NCI-H1694 (cell line): ENCODE results near the gene RCOR3.
"Not testable (repeated sequence)": the region's sequence is repeated elsewhere in the genome, so short reads cannot be mapped to it uniquely, and the experiment has no call there.

Source experiments
- DNase-seq: peaks from one replicate; lab custom pipeline; 2025; lab: John Stamatoyannopoulos, UW

RCOR3 gene

GRCh38 chr1:211260141-211261107, 1.3 kb downstream of the RCOR3 start:
- DNase-seq: peak; percentile 57

GRCh38 chr1:211261229-211261628, 2.1 kb downstream of the RCOR3 start:
- DNase-seq: no peak

- DNase-seq: not testable (repeated sequence)
Measured at GRCh38 chr1:211263022-211263421, 3.9 kb downstream of the RCOR3 start.

GRCh38 chr1:211267204-211267857, 8.2 kb downstream of the RCOR3 start:
- no peak for DNase-seq

GRCh38 chr1:211279340-211279739, 20.2 kb downstream of the RCOR3 start:
- no peak for DNase-seq

GRCh38 chr1:211280910-211281309, 21.7 kb downstream of the RCOR3 start:
- DNase-seq: no peak

GRCh38 chr1:211281320-211282022, 22.3 kb downstream of the RCOR3 start:
- DNase-seq: no peak

GRCh38 chr1:211282023-211282373, 22.8 kb downstream of the RCOR3 start:
- DNase-seq: no peak

- no peak for DNase-seq
Measured at GRCh38 chr1:211285196-211285595, 26.0 kb downstream of the RCOR3 start.

- DNase-seq: no peak
Measured at GRCh38 chr1:211287218-211287617, 28.1 kb downstream of the RCOR3 start.

GRCh38 chr1:211292411-211292810, 33.2 kb downstream of the RCOR3 start:
- DNase-seq: no peak

- DNase-seq: no peak
Measured at GRCh38 chr1:211296396-211296795, 37.2 kb downstream of the RCOR3 start.

- no peak for DNase-seq
Measured at GRCh38 chr1:211305044-211305443, 45.9 kb downstream of the RCOR3 start.

- no peak for DNase-seq
Measured at GRCh38 chr1:211309617-211310016, 50.5 kb downstream of the RCOR3 start.

GRCh38 chr1:211313392-211313791, 54.2 kb downstream of the RCOR3 start:
- no peak for DNase-seq

- DNase-seq: no peak
Measured at GRCh38 chr1:211318576-211319280, 59.6 kb downstream of the RCOR3 start.

- DNase-seq: no peak
Measured at GRCh38 chr1:211319892-211320291, 60.7 kb downstream of the RCOR3 start.

- no peak for DNase-seq
Measured at GRCh38 chr1:211320980-211321379, 61.8 kb downstream of the RCOR3 start.

- DNase-seq: not testable (repeated sequence)
Measured at GRCh38 chr1:211321646-211322045, 62.5 kb downstream of the RCOR3 start.

GRCh38 chr1:211323156-211324063, 64.2 kb downstream of the RCOR3 start:
- DNase-seq: peak; percentile 67
